Hepatocyte (in vitro differentiated cells): Measurements from ENCODE around the gene MRPL10. TPM values are rescaled to one million over a fixed set of nuclear protein-coding genes. Genes with fewer than 3 reads are reported as not detected.

Experiments
- DNase-seq: peaks from one replicate; pipeline ENCODE4 v3.0.0-alpha.2; 2016; ENCODE audit warnings: low spot score
- H2AFZ ChIP-seq: fragments of 200-600 bp; sonication (generic); 2 replicates; pipeline ENCODE4 v1.6.0; 2016; ENCODE audit warnings: antibody characterized with exemption, mild to moderate bottlenecking
- H3K27ac ChIP-seq: fragments of 200-600 bp; sonication (generic); 2 replicates; pipeline ENCODE4 v1.5.1; 2016; ENCODE audit warnings: mild to moderate bottlenecking
- H3K27me3 ChIP-seq: fragments of 200-600 bp; sonication (generic); 2 replicates; pipeline ENCODE4 v1.6.1; 2016
- H3K36me3 ChIP-seq: fragments of 200-600 bp; sonication (generic); replicated peaks from 2 replicates; pipeline ENCODE4 v1.5.1; 2016; ENCODE audit warnings: low read depth; ENCODE audit not compliant: insufficient read depth
- H3K4me1 ChIP-seq: fragments of 200-600 bp; sonication (generic); 2 replicates; pipeline ENCODE4 v1.5.1; 2016; ENCODE audit warnings: mild to moderate bottlenecking, moderate library complexity; ENCODE audit not compliant: insufficient read depth
- H3K4me2 ChIP-seq: fragments of 200-600 bp; sonication (generic); 2 replicates; pipeline ENCODE4 v1.6.0; 2016
- H3K4me3 ChIP-seq: fragments of 200-600 bp; sonication (generic); 2 replicates; pipeline ENCODE4 v1.5.1; 2016; ENCODE audit warnings: mild to moderate bottlenecking
- H3K79me2 ChIP-seq: fragments of 200-600 bp; sonication (generic); 2 replicates; pipeline ENCODE4 v1.6.0; 2017; ENCODE audit warnings: mild to moderate bottlenecking
- H3K9me2 ChIP-seq: fragments of 200-600 bp; sonication (generic); replicated peaks from 2 replicates; pipeline ENCODE4 v1.6.0; 2017; ENCODE audit warnings: mild to moderate bottlenecking; ENCODE audit not compliant: insufficient read depth
- H3K9me3 ChIP-seq: fragments of 200-600 bp; sonication (generic); 2 replicates; pipeline ENCODE4 v1.5.1; 2016; ENCODE audit warnings: low read depth, mild to moderate bottlenecking
- H4K20me1 ChIP-seq: fragments of 200-600 bp; sonication (generic); 2 replicates; pipeline ENCODE4 v1.6.0; 2016; ENCODE audit warnings: mild to moderate bottlenecking; ENCODE audit not compliant: insufficient read depth, poor library complexity, severe bottlenecking
- CTCF ChIP-seq: fragments of 200-600 bp; sonication (generic); IDR thresholded peaks from 2 replicates; pipeline ENCODE4 v1.5.1; 2016; ENCODE audit warnings: antibody characterized with exemption, mild to moderate bottlenecking; ENCODE audit not compliant: poor library complexity
- EZH2 ChIP-seq: fragments of 200-600 bp; sonication (generic); IDR thresholded peaks from 2 replicates; pipeline ENCODE4 v1.6.1; 2016; ENCODE audit warnings: antibody characterized with exemption, mild to moderate bottlenecking, borderline replicate concordance
- EZH2phosphoT487 ChIP-seq: fragments of 200-600 bp; sonication (generic); IDR thresholded peaks from one replicate; pipeline ENCODE4 v1.6.1; 2018; ENCODE audit warnings: antibody characterized with exemption, mild to moderate bottlenecking, low read depth, moderate library complexity; ENCODE audit not compliant: unreplicated experiment, severe bottlenecking
- WGBS: methylation state at CpG from one replicate; pipeline ENCODE4 v1.1.6; 2016; ENCODE audit warnings: low lambda C conversion rate; ENCODE audit errors: missing lambda C conversion rate; 5-methylcytosine and 5-hydroxymethylcytosine counted together
- polyA plus RNA-seq: library from polyadenylated mRNA; unstranded; fragments of >200 nt; fragmentation: Nextera tagmentation; extraction: Ambion mirVana; gene quantifications from 2 replicates; pipeline ENCODE4 v1.2.1, GENCODE V29; 2016
- total RNA-seq: library from RNA; depleted of rRNA; stranded (reverse); fragments of >200 nt; gene quantifications from 2 replicates; pipeline ENCODE4 v1.2.3, GENCODE V29; 2014

Gene MRPL10
- total and polyA plus RNA-seq, 2 experiments from 2014 or later: 30.7 to 33.7 TPM

GRCh38 chr17:47878203-47879027, 47.1 kb upstream of the MRPL10 start:
- Histone ChIP-seq H3K4me3 (no peak overlapping the region), H3K9me3 (no peaks in the 10 kb centered on the region), H2AFZ (no peak overlapping the region), H3K36me3 (no peaks in the 10 kb centered on the region), H4K20me1 (no peaks in the 10 kb centered on the region), H3K4me2 (no peak overlapping the region), H3K4me1 (peaks cover 23% of the 10 kb centered on the region), H3K79me2 (no peaks in the 10 kb centered on the region), H3K27me3 (peaks cover 6% of the 10 kb centered on the region), H3K9me2 (no peaks in the 10 kb centered on the region), H3K27ac (no peak overlapping the region)
- DNase-seq: no peak
- TF ChIP-seq EZH2 (no peak), CTCF (no peak), EZH2phosphoT487 (no peak)
- WGBS: 52% methylated on average over 10 of the region's 10 CpGs

- peaks cover 22% of the 10 kb centered on the region for H3K4me1 ChIP-seq
- peaks cover 15% of the 10 kb centered on the region for H3K27me3 ChIP-seq
- H3K4me3 ChIP-seq: no peak overlapping the region
- no peak overlapping the region for H3K27ac ChIP-seq
- H4K20me1 ChIP-seq: no peaks in the 10 kb centered on the region
- no peaks in the 10 kb centered on the region for H3K79me2 ChIP-seq
- no peaks in the 10 kb centered on the region for H3K36me3 ChIP-seq
- DNase-seq: no peak
- H2AFZ ChIP-seq: no peak overlapping the region
- H3K4me2 ChIP-seq: no peak overlapping the region
- WGBS: 47% methylated on average over 9 of the region's 9 CpGs
- TF ChIP-seq EZH2 (no peak), EZH2phosphoT487 (no peak), CTCF (no peak)
- no peaks in the 10 kb centered on the region for H3K9me2 ChIP-seq
- no peaks in the 10 kb centered on the region for H3K9me3 ChIP-seq
Observed at GRCh38 chr17:47877368-47878034, 46.2 kb upstream of the MRPL10 start.

- Histone ChIP-seq H3K27me3 (peaks cover 37% of the 10 kb centered on the region), H4K20me1 (no peaks in the 10 kb centered on the region), H3K4me1 (peaks cover 23% of the 10 kb centered on the region), H3K79me2 (no peaks in the 10 kb centered on the region), H3K27ac (no peak overlapping the region), H3K36me3 (no peaks in the 10 kb centered on the region), H3K4me3 (no peak overlapping the region), H3K9me2 (no peaks in the 10 kb centered on the region), H2AFZ (no peak overlapping the region), H3K4me2 (no peak overlapping the region), H3K9me3 (no peaks in the 10 kb centered on the region)
- DNase-seq: no peak
- WGBS: 48% methylated on average over 11 of the region's 11 CpGs
- TF ChIP-seq EZH2 (no peak), CTCF (no peak)
Observed at GRCh38 chr17:47875011-47875985, 44.0 kb upstream of the MRPL10 start.
